SH-SY5Y (cell line): ENCODE measurements around the gene PCNX2.

Source experiments
- GATA2 ChIP-seq: IDR thresholded peaks from 2 replicates; pipeline ENCODE4 v1.6.1; 2011; ENCODE audit warnings: mild to moderate bottlenecking, low read depth, low read length
- GATA3 ChIP-seq: IDR thresholded peaks from 2 replicates; pipeline ENCODE4 v1.6.1; 2011; ENCODE audit warnings: low read depth, mild to moderate bottlenecking, low read length, moderate library complexity

DNA sequence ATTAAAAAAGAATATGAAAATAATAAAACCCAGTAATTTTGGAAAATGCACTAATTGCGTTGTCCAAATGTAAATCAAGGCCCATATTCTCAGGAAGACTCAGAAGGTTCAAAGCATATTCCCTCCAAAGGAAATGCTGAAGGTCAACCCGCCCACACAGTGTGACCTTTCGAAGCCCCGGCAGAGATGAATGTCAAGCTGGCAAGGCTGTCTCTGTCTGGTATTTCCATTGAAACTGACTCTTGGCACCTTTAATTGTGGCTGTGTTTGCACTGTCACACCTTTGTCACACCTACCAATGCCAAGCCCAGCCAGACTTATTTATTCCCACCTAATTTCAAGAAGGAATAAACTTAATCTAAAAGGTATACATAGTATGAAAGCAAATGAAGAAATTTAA, 262.6 kb downstream of the PCNX2 start:
- TF ChIP-seq GATA2 (no peak), GATA3 (no peak)
